Choroid plexus epithelial cell (primary cell): ENCODE results near the gene POLR2F.
"Not testable (repeated sequence)": the region's sequence is repeated elsewhere in the genome, so short reads cannot be mapped to it uniquely, and the experiment has no call there.

Source experiments
- DNase-seq: peaks from one replicate; pipeline ENCODE4 v3.0.0-alpha.2; 2010; ENCODE audit warnings: low read depth
- H3K4me3 ChIP-seq: 2 replicates; pipeline ENCODE4 v1.5.1; 2011; ENCODE audit warnings: low read depth, mild to moderate bottlenecking, control low read depth, low read length, moderate library complexity
- TF ChIP-seq, protein P1 (sequence below): conservative IDR thresholded peaks from 2 replicates; pipeline ENCODE4 v1.5.1; 2011; ENCODE audit warnings: low read depth, mild to moderate bottlenecking, control low read depth, inconsistent platforms, low read length, moderate library complexity

POLR2F gene

DNA sequence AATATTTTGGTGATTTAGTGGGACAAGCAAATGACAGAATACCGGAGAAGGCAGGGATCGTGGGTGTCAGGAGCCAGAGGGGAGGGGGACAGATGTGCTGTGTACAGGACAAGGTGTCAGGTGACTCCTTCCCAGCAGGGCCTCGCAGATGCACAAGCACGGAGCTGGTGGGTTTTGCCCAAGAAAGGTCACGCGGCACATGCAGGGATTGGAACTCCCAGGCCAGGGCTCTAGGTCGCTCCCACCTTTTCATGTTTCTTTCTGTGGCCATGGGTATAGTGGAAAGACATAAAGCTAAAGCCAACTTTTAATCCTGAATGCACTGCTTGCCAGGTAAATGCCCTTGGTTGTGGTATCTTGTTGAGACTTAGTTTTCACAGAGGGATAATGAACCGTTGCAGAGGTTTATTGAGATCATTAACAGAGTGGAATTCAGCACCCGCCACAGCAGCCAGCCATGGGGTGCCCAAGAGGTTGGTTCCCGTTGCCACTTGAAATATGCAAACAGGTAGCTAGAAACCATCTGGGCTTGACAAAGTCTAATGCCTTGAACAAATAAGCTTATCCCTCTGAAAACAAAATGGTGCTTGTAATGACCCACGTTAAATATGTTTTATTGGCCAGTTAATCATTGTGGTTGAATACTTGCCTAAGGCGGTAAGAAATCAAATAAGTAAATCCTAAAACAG lies 10.2 kb upstream of the POLR2F start:
- TF ChIP-seq, protein P1, sequence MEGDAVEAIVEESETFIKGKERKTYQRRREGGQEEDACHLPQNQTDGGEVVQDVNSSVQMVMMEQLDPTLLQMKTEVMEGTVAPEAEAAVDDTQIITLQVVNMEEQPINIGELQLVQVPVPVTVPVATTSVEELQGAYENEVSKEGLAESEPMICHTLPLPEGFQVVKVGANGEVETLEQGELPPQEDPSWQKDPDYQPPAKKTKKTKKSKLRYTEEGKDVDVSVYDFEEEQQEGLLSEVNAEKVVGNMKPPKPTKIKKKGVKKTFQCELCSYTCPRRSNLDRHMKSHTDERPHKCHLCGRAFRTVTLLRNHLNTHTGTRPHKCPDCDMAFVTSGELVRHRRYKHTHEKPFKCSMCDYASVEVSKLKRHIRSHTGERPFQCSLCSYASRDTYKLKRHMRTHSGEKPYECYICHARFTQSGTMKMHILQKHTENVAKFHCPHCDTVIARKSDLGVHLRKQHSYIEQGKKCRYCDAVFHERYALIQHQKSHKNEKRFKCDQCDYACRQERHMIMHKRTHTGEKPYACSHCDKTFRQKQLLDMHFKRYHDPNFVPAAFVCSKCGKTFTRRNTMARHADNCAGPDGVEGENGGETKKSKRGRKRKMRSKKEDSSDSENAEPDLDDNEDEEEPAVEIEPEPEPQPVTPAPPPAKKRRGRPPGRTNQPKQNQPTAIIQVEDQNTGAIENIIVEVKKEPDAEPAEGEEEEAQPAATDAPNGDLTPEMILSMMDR = no peak
- DNase-seq = no peak
- H3K4me3 ChIP-seq = no peak overlapping the region

DNA sequence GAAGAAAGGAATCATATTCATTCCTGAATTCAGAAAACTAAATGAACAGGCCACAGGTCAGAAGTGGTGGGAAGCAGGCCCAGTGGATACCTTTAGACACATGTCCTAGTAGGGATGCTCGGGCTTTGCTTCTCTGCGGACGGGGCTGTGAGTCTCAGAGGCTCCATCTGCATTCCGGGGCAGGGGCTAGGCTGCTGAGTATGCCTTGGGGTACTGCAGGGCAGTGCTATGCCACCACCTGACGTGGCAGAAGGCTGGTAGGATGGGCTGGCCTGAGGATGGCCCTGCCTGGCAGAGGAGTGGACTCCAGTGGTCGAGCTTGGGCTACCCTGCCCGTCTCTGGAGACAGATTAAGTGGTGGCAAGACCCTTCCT lies 9.7 kb upstream of the POLR2F start:
- H3K4me3 ChIP-seq = no peak overlapping the region
- DNase-seq = no peak
- TF ChIP-seq, protein P1 = no peak

DNA sequence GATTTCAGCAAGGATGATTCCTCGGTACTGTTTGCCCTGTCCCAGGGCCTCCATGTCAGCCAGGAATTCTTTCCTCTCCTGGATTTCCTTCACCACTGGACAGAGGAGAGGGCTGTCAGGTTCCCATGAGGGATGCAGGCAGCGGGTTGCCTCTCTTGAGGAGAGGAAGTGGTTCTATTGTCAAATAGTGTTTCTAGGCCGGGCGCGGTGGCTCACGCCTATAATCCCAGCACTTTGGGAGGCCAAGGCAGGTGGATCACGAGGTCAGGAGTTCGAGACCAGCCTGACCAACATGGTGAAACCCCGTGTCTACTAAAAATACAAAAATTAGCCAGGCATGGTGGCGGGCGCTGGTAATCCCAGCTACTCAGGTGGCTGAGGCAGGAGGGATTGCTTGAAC lies 9.1 kb upstream of the POLR2F start:
- not testable (repeated sequence) for DNase-seq, H3K4me3 ChIP-seq

DNA sequence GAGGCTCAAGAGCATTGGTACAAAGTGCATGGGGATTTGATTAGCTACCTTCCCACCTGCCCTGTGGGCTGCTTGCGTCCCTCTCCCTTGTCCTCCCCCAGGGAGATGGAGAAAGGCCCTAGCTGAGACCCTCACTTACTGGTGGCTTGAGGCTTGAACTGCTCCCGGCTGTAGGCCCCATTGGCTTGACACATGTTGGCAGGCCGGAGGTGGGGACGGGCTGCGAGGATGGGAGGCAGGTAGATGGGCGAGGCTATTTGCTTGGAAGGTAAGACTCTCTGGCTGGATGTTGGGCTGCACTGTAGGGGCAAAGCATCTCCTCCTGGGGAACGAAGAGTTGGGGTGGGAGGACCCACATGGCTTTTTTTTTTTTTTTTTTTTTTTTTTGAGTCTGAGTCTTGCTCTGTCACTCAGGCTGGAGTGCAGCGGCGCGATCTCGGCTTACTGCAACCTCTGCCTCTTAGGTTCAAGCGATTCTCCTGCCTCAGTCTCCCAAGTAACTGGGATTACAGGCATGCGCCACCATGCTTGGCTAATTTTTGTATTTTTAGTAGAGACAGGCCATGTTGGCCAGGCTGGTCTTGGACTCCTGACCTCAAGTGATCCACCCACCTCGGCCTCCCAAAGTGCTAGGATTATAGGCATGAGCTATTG lies 6.2 kb upstream of the POLR2F start:
- DNase-seq, H3K4me3 ChIP-seq: not testable (repeated sequence)

DNA sequence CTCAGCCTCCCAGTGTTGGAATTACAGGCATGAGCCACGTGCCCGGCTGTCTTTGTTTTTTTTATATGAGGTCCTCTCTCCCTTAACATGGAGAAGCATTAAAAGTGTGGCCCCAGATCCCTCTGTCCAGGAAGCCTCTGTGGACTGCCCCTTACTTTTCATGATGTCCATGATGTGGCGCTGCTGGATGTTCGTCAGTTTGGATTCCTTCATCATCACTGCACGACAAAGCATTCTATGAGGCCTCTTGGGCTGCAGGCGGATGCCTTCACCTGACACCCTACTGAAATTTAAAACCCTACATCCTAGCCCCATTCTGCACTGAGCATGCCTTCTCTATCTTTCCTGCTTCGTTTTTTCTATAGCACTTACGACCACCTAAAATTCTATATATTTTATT lies 2.2 kb upstream of the POLR2F start:
- H3K4me3 ChIP-seq = no peak overlapping the region
- DNase-seq = peak; percentile 31
- TF ChIP-seq, protein P1 = peak; percentile 13

DNA sequence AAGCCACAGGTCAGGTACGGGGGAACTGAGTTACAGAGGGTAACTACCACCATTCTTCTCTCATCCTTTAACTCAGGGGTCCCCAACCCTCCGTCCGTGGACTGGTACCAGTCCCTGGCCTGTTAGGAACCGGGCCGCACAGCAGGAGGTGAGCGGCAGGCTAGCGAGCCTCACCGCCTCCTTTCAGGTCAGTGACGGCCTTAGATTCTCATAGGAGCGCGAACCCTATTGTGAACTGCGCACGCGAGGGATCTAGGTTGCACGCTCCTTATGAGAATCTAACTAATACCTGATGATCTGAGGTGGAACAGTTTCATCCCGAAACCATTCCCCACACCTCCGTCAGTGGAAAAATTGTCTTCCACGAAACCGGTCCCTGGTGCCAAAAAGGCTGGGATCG lies 870 bp upstream of the POLR2F start:
- H3K4me3 ChIP-seq = peak overlapping the region; percentile 99
- DNase-seq = not testable (repeated sequence)

DNA sequence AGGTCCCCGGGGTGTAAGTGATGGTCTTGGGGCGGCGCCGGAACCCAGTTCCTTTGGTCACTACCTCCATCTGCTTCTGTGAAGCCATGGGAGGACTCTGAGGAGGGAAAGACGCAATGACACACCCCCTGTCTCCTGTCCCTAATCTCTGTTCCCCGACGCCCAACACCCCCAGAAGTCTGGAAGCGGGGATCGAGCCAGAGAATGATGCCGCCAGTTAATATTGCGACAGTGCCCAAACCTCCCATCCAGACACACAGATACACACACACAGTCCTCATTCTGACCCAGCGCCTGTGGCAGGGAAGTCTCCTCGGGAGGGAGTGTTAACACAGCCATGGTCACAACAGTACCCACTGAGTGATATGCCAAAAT lies 450 bp upstream of the POLR2F start:
- TF ChIP-seq, protein P1 = no peak
- peak overlapping the region; percentile 99 for H3K4me3 ChIP-seq
- DNase-seq = no peak

DNA sequence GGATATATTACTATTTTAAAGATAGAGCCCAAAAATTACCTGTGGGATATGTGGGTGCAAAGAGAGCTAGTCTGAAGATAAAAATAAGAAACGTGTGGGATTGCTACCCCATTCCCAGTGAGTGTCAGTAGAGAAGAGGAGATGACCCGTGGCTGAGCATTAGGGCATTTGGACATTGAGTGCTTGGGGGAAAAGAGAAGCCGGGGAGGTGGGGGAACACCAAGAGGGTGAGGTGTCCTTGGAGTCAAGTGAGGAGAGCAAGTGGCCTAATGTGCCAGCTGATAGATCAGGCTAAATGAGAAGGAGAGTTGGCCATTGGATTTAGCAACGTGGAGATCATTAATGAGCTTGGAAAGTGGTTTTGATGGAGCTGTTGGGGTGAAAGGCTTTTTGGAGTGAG lies 1.2 kb downstream of the POLR2F start:
- TF ChIP-seq, protein P1 = no peak
- DNase-seq = no peak
- no peak overlapping the region for H3K4me3 ChIP-seq

DNA sequence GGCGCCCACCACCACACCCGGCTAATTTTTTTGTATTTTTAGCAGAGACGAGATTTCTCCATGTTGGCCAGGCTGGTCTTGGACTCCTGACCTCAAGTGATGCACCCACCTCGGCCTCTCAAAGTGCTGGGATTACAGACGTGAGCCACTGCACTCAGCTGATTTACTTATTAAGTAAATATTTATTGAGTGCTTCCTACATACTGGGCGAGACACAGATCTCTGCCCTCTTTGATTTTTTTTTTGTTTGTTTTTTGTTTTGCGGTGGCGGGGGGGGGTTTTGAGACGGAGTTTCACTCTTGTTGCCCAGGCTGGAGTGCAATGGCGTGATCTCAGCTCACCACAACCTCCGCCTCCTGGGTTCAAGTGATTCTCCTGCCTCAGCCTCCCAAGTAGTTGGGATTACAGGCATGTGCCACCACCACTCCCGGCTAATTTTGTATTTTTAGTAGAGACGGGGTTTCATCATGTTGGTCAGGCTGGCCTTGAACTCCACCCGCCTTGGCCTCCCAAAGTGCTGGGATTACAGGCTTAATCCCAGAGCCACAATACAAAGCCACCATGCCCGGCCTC lies 2.4 kb downstream of the POLR2F start:
- not testable (repeated sequence) for H3K4me3 ChIP-seq, DNase-seq
